Stomach (tissue), 9 donors: Measurements from ENCODE around the gene COMMD1. TPM values are rescaled to one million over a fixed set of nuclear protein-coding genes. Genes with fewer than 3 reads are reported as not detected.

ENCODE experiments used
- DNase-seq, 2 donors: peaks; one replicate each; pipeline versions ENCODE4 v3.0.0 to v3.0.0-alpha.2; 2013 to 2019
- H3K27ac ChIP-seq, 5 donors: fragments of 200-600 bp in 4 of 5; sonication (generic) in 4 of 5; one replicate each; pipeline ENCODE4 v1.5.1; 2013 to 2019; ENCODE audit warnings: mild to moderate bottlenecking in 1 of 5, moderate library complexity in 1 of 5
- H3K27me3 ChIP-seq, 3 donors: fragments of 200-600 bp; sonication (generic); one replicate each; pipeline ENCODE4 v1.5.1; 2017 to 2019; ENCODE audit warnings: mixed run types in 1 of 3
- H3K36me3 ChIP-seq, 4 donors: fragments of 200-600 bp; sonication (generic); 1 replicate in 3 of 4; 2 replicates in 1 of 4; pipeline ENCODE4 v1.5.1; 2016 to 2019
- H3K4me1 ChIP-seq, 4 donors: fragments of 200-600 bp; sonication (generic); one replicate each; pipeline ENCODE4 v1.5.1; 2016 to 2019
- H3K4me3 ChIP-seq, 4 donors: fragments of 200-600 bp; sonication (generic) in 3 of 4; one replicate each; pipeline ENCODE4 v1.5.1; 2016 to 2019; ENCODE audit warnings: mild to moderate bottlenecking in 1 of 4
- H3K9me3 ChIP-seq, 4 donors: fragments of 200-600 bp; sonication (generic); one replicate each; pipeline ENCODE4 v1.5.1; 2016 to 2019
- CTCF ChIP-seq, 7 experiments: fragments of 450-650 bp in 4 of 7; fragments of 200-600 bp in 3 of 7; sonication (generic) in 3 of 7; IDR thresholded peaks; one replicate each; pipeline ENCODE4 v1.5.1; 2016 to 2019; ENCODE audit warnings: antibody characterized with exemption in 7 of 7, control low read depth in 2 of 7, mild to moderate bottlenecking in 1 of 7
- EP300 ChIP-seq: sonication (generic); formaldehyde crosslinking; IDR thresholded peaks from one replicate; pipeline ENCODE4 v1.6.1; 2017; ENCODE audit warnings: antibody characterized with exemption
- POLR2A ChIP-seq, 4 donors: fragments of 450-650 bp; IDR thresholded peaks; one replicate each; pipeline ENCODE4 v1.6.1; 2016; ENCODE audit warnings: antibody characterized with exemption in 4 of 4, control low read depth in 2 of 4, mild to moderate bottlenecking in 1 of 4, moderate library complexity in 1 of 4
- POLR2AphosphoS5 ChIP-seq, 3 donors: sonication (generic); formaldehyde crosslinking; IDR thresholded peaks; one replicate each; pipeline ENCODE4 v1.6.1; 2016; ENCODE audit warnings: antibody characterized with exemption in 3 of 3
- WGBS, 5 donors: extraction: QIAGEN DNeasy Blood & Tissue Kit in 3 of 5; methylation state at CpG; one replicate each; pipeline versions ENCODE4 v1.1.5 to v1.1.7; 2013 to 2018; 5-methylcytosine and 5-hydroxymethylcytosine counted together
- intact Hi-C: fragments of 100-400 bp; cut with DNase I; formaldehyde crosslinking; loops from one replicate; pipeline ENCODE4 v1.15.1; 2023; ENCODE audit warnings: low total_unique reads
- polyA plus RNA-seq, 3 donors: library from polyadenylated mRNA; stranded (reverse); fragments of 200-250 nt; gene quantifications; one replicate each; pipeline ENCODE4 v1.2.3, GENCODE V29; 2013
- total RNA-seq, 5 donors: library from RNA; depleted of rRNA; stranded (reverse); fragments of >200 nt; gene quantifications; one replicate each; pipeline versions ENCODE4 v1.1.0 to v1.2.3, GENCODE V29; 2014 to 2016
- donor health status: healthy with polysubstance abuse.
- donor health status: Bipolar disorder and iron deficiency.
- donor health status: healthy.

The COMMD1 gene
- total and polyA plus RNA-seq, 8 donors: 12.1 to 155 (median 47.4) TPM

GRCh38 chr2:62099050-62099449, 193.6 kb downstream of the COMMD1 start:
- Histone ChIP-seq H3K27ac (no peak overlapping the region), H3K27me3 (no peaks in the 10 kb centered on the region), H3K4me3 (no peak overlapping the region), H3K4me1 (no peaks in the 10 kb centered on the region), H3K36me3 (no peaks in the 10 kb centered on the region), H3K9me3 (no peaks in the 10 kb centered on the region)
- DNase-seq: no peak
- intact Hi-C loops: no loop called here
- 75 to 95% (median 86%) methylated on average over 4 of the region's 4 CpGs for WGBS, 5 donors
- TF ChIP-seq POLR2A (IDR thresholded peaks at IDR 0.05) (no peak), EP300 (no peak), CTCF (IDR thresholded peaks at IDR 0.05) (no peak), POLR2AphosphoS5 (IDR thresholded peaks at IDR 0.05) (no peak)

- intact Hi-C loops: no loop called here
These were observed 194.2 kb downstream of the COMMD1 start for GRCh38 chr2:62099523-62100175.

GRCh38 chr2:62101886-62102285, 196.4 kb downstream of the COMMD1 start:
- Histone ChIP-seq H3K9me3 (no peaks in the 10 kb centered on the region), H3K36me3 (no peaks in the 10 kb centered on the region), H3K27me3 (no peaks in the 10 kb centered on the region), H3K27ac (no peak overlapping the region), H3K4me1 (no peaks in the 10 kb centered on the region), H3K4me3 (no peak overlapping the region)
- 89 to 99% (median 96%) methylated on average over 2 of the region's 2 CpGs for WGBS, 5 donors
- intact Hi-C loops: no loop called here
- no peak for DNase-seq
- TF ChIP-seq POLR2A (IDR thresholded peaks at IDR 0.05) (no peak), CTCF (IDR thresholded peaks at IDR 0.05) (no peak), POLR2AphosphoS5 (IDR thresholded peaks at IDR 0.05) (no peak)

More at GRCh38 chr2:62099523-62100175, 194.2 kb downstream of the COMMD1 start:
- Histone ChIP-seq H3K9me3 (no peaks in the 10 kb centered on the region), H3K27me3 (no peaks in the 10 kb centered on the region), H3K27ac (no peak overlapping the region), H3K4me1 (no peaks in the 10 kb centered on the region), H3K4me3 (no peak overlapping the region), H3K36me3 (no peaks in the 10 kb centered on the region)
- 84 to 92% (median 87%) methylated on average over 10 of the region's 10 CpGs for WGBS, 5 donors
- TF ChIP-seq POLR2AphosphoS5 (IDR thresholded peaks at IDR 0.05) (no peak), CTCF (IDR thresholded peaks at IDR 0.05) (no peak), POLR2A (IDR thresholded peaks at IDR 0.05) (no peak), EP300 (no peak)
- DNase-seq: no peak

GRCh38 chr2:62102402-62102920, 197.0 kb downstream of the COMMD1 start:
- TF ChIP-seq CTCF (IDR thresholded peaks at IDR 0.05) (no peak), POLR2A (IDR thresholded peaks at IDR 0.05) (no peak), EP300 (no peak), POLR2AphosphoS5 (IDR thresholded peaks at IDR 0.05) (no peak)

More at GRCh38 chr2:62102402-62102920, 197.0 kb downstream of the COMMD1 start:
- H3K27me3 ChIP-seq: no peaks in the 10 kb centered on the region
- no peak overlapping the region for H3K4me3 ChIP-seq
- intact Hi-C loops: no loop called here
- H3K27ac ChIP-seq: no peak overlapping the region
- no peak for DNase-seq
- no peaks in the 10 kb centered on the region for H3K36me3 ChIP-seq
- H3K4me1 ChIP-seq: no peaks in the 10 kb centered on the region
- WGBS, 5 donors: 94 to 97% (median 96%) methylated on average over 1 of the region's 1 CpG
- no peaks in the 10 kb centered on the region for H3K9me3 ChIP-seq
